GM12891 (cell line): ENCODE results near the gene SLC26A4.

Experiments
- PAX5 ChIP-seq: IDR thresholded peaks from 2 replicates; pipeline ENCODE4 v1.6.1; 2011; ENCODE audit warnings: low read length, moderate library complexity, mild to moderate bottlenecking; ENCODE audit not compliant: insufficient read depth, severe bottlenecking
- POLR2A ChIP-seq: IDR thresholded peaks from 2 replicates; pipeline ENCODE4 v1.6.1; 2011; ENCODE audit warnings: low read depth, low read length, control low read depth
- POLR2AphosphoS5 ChIP-seq: IDR thresholded peaks from 2 replicates; pipeline ENCODE4 v1.6.1; 2011; ENCODE audit warnings: low read depth, low read length, control low read depth
- SPI1 ChIP-seq: IDR thresholded peaks from 2 replicates; pipeline ENCODE4 v1.6.1; 2011; ENCODE audit warnings: low read depth, low read length, control low read depth
- TAF1 ChIP-seq: IDR thresholded peaks from 2 replicates; pipeline ENCODE4 v1.6.1; 2011; ENCODE audit warnings: low read depth, low read length, control low read depth

GRCh38 chr7:107743567-107744344, 83.1 kb downstream of the SLC26A4 start, which contains the start of gene CBLL1:
- peak; percentile 79 for TF ChIP-seq POLR2AphosphoS5
- 0 out of 2 replicates have a peak, but pooled peaks have one; percentile 70 for TF ChIP-seq TAF1
- TF ChIP-seq POLR2A, result peak; percentile 93
- peak; percentile 80 for TF ChIP-seq SPI1
- no peak for TF ChIP-seq PAX5
